K562 (cell line): ENCODE data around the gene CTH. TPM values are rescaled to one million over a fixed set of nuclear protein-coding genes. Genes with fewer than 3 reads are reported as not detected.

Experiments used
- JUND ChIP-seq, 2 experiments: IDR thresholded peaks; 2 replicates in 1 of 2; 3 replicates in 1 of 2; pipeline ENCODE4 v1.6.1; 2011; ENCODE audit warnings: borderline replicate concordance in 2 of 2, low read depth in 2 of 2, low read length in 2 of 2, improper control_type of control experiment in 1 of 2, missing biosample characterization in 1 of 2, missing genetic modification characterization in 1 of 2, missing genetic modification reagents in 1 of 2
- L3MBTL2 ChIP-seq: fragments of 450-650 bp; IDR thresholded peaks from 2 replicates; pipeline ENCODE4 v1.6.1; 2016; ENCODE audit warnings: mild to moderate bottlenecking, moderate library complexity
- NFE2 ChIP-seq: IDR thresholded peaks from 2 replicates; pipeline ENCODE4 v1.6.1; 2014; ENCODE audit warnings: antibody characterized with exemption, low read depth
- PCBP1 ChIP-seq: fragments of 200-400 bp; formaldehyde crosslinking; IDR thresholded peaks from 2 replicates; pipeline ENCODE4 v1.6.1; 2018; ENCODE audit warnings: mild to moderate bottlenecking, low read depth, low read length; ENCODE audit not compliant: poor library complexity, severe bottlenecking
- TEAD2 ChIP-seq: fragments of 450-650 bp; IDR thresholded peaks from 2 replicates; pipeline ENCODE4 v1.6.1; 2016; ENCODE audit warnings: missing genetic modification characterization, control low read depth, missing compliant biosample characterization
- polyA plus RNA-seq, 8 experiments: library from polyadenylated mRNA; depleted of rRNA in 4 of 8; stranded (reverse) in 5 of 8; unstranded in 3 of 8; fragments of >200 nt; fragmentation: Nextera tagmentation in 2 of 8; fragmentation: Illumina TruSeq in 1 of 8; extraction: Ambion mirVana in 2 of 8; extraction: Trizol in 1 of 8; gene quantifications; 2 replicates each; pipeline versions ENCODE4 v1.2.1 to v1.2.3, GENCODE V29; 2011 to 2014; ENCODE audit warnings: inconsistent platforms in 1 of 8, missing spikeins in 1 of 8
- total RNA-seq, 7 experiments: library from RNA; depleted of rRNA in 6 of 7; stranded (reverse); fragments of >200 nt in 6 of 7; fragmentation: Illumina TruSeq in 2 of 7; extraction: Trizol in 2 of 7; gene quantifications; 2 replicates each; pipeline versions ENCODE4 v1.2.1 to v1.2.3, GENCODE V29; 2011 to 2021; ENCODE audit warnings: low replicate concordance in 1 of 7
- TF ChIP-seq, protein P1 (sequence below): IDR thresholded peaks from 2 replicates; pipeline ENCODE4 v1.6.1; 2011; ENCODE audit not compliant: insufficient read length; ENCODE audit errors: extremely low read depth
- TF ChIP-seq, protein P2 (sequence below), 2 experiments: fragments of 450-650 bp in 1 of 2; sonication (generic) in 1 of 2; formaldehyde crosslinking in 1 of 2; IDR thresholded peaks in 1 of 2; conservative IDR thresholded peaks in 1 of 2; 2 replicates each; pipeline versions ENCODE4 v1.6.1 to v1.8.1; 2016 to 2023; ENCODE audit warnings: mild to moderate bottlenecking in 2 of 2, moderate library complexity in 2 of 2, inconsistent platforms in 1 of 2, missing genetic modification reagents in 1 of 2
- TF ChIP-seq, protein P3 (sequence below): fragments of 450-650 bp; IDR thresholded peaks from 2 replicates; pipeline ENCODE4 v1.6.1; 2016; ENCODE audit warnings: mild to moderate bottlenecking, moderate library complexity
- TF ChIP-seq, protein P4 (sequence below): fragments of 250-450 bp; sonication (Bioruptor Pico); IDR thresholded peaks from 2 replicates; pipeline ENCODE4 v1.8.0; 2021; ENCODE audit warnings: moderate library complexity, mild to moderate bottlenecking, inconsistent platforms

Gene CTH
- total and polyA plus RNA-seq, 9 of the 15 experiments (the other 6 are each of a cell fraction or from before 2014, with no cell fraction given), result 8.0 to 54.4 (median 30.9) TPM

DNA sequence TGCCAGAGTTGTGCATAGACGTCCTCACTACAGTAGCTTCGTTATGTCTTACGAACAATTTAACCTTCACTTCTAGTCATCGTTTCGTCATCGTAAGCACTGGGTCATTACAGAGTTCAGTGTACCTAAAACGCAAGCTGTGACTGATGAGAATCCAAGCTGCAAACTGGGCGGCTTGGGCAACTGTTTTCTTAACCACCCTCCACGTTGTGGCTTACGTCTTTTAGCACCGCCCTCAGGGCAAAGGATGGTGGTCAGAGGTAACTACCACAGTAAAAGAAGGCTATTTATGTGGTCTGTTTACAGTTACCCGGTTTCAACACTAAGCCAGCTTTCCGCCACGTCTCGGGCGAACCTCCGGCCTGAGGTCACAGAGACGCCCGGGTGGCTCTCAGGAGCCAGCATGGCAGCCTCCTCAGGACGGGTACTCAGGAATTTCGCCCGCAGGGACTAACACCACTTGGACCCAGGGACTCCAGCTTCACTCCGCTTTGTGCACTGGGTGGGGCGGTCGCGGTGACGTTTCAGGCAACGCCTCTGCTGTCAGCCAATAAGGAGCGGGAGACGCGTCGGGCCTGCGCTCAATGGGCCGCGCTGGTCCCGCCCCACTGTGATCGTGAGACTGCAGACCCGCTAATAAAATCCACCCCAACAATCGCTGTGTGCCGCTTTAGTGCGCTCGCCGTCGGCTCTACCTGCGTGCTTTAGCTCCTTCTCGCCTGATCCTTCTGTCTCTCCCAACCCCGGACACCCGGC, at the start of gene CTH (continued):
- TF ChIP-seq PCBP1, result no peak
- TF ChIP-seq, protein P1, sequence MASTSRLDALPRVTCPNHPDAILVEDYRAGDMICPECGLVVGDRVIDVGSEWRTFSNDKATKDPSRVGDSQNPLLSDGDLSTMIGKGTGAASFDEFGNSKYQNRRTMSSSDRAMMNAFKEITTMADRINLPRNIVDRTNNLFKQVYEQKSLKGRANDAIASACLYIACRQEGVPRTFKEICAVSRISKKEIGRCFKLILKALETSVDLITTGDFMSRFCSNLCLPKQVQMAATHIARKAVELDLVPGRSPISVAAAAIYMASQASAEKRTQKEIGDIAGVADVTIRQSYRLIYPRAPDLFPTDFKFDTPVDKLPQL, result peak; percentile 39
- TF ChIP-seq, protein P2, sequence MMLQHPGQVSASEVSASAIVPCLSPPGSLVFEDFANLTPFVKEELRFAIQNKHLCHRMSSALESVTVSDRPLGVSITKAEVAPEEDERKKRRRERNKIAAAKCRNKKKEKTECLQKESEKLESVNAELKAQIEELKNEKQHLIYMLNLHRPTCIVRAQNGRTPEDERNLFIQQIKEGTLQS (IDR thresholded peaks at IDR 0.05), result peak; percentile 84
- TF ChIP-seq, protein P2 (CRISPR knock-in tag; conservative IDR thresholded peaks at IDR 0.05), result peak; percentile 29; the same call in 1 of the 2 replicates
- peak; percentile 55; the same call in 1 of the 2 replicates for TF ChIP-seq JUND (IDR thresholded peaks at IDR 0.05; ENCODE audit: borderline replicate concordance, low read depth, low read length)
- peak; percentile 45; the same call in 2 of the 3 replicates for TF ChIP-seq JUND (tag; IDR thresholded peaks at IDR 0.05; ENCODE audit: borderline replicate concordance, low read depth, low read length)
- no peak for TF ChIP-seq TEAD2 (tag)
- TF ChIP-seq, protein P3, sequence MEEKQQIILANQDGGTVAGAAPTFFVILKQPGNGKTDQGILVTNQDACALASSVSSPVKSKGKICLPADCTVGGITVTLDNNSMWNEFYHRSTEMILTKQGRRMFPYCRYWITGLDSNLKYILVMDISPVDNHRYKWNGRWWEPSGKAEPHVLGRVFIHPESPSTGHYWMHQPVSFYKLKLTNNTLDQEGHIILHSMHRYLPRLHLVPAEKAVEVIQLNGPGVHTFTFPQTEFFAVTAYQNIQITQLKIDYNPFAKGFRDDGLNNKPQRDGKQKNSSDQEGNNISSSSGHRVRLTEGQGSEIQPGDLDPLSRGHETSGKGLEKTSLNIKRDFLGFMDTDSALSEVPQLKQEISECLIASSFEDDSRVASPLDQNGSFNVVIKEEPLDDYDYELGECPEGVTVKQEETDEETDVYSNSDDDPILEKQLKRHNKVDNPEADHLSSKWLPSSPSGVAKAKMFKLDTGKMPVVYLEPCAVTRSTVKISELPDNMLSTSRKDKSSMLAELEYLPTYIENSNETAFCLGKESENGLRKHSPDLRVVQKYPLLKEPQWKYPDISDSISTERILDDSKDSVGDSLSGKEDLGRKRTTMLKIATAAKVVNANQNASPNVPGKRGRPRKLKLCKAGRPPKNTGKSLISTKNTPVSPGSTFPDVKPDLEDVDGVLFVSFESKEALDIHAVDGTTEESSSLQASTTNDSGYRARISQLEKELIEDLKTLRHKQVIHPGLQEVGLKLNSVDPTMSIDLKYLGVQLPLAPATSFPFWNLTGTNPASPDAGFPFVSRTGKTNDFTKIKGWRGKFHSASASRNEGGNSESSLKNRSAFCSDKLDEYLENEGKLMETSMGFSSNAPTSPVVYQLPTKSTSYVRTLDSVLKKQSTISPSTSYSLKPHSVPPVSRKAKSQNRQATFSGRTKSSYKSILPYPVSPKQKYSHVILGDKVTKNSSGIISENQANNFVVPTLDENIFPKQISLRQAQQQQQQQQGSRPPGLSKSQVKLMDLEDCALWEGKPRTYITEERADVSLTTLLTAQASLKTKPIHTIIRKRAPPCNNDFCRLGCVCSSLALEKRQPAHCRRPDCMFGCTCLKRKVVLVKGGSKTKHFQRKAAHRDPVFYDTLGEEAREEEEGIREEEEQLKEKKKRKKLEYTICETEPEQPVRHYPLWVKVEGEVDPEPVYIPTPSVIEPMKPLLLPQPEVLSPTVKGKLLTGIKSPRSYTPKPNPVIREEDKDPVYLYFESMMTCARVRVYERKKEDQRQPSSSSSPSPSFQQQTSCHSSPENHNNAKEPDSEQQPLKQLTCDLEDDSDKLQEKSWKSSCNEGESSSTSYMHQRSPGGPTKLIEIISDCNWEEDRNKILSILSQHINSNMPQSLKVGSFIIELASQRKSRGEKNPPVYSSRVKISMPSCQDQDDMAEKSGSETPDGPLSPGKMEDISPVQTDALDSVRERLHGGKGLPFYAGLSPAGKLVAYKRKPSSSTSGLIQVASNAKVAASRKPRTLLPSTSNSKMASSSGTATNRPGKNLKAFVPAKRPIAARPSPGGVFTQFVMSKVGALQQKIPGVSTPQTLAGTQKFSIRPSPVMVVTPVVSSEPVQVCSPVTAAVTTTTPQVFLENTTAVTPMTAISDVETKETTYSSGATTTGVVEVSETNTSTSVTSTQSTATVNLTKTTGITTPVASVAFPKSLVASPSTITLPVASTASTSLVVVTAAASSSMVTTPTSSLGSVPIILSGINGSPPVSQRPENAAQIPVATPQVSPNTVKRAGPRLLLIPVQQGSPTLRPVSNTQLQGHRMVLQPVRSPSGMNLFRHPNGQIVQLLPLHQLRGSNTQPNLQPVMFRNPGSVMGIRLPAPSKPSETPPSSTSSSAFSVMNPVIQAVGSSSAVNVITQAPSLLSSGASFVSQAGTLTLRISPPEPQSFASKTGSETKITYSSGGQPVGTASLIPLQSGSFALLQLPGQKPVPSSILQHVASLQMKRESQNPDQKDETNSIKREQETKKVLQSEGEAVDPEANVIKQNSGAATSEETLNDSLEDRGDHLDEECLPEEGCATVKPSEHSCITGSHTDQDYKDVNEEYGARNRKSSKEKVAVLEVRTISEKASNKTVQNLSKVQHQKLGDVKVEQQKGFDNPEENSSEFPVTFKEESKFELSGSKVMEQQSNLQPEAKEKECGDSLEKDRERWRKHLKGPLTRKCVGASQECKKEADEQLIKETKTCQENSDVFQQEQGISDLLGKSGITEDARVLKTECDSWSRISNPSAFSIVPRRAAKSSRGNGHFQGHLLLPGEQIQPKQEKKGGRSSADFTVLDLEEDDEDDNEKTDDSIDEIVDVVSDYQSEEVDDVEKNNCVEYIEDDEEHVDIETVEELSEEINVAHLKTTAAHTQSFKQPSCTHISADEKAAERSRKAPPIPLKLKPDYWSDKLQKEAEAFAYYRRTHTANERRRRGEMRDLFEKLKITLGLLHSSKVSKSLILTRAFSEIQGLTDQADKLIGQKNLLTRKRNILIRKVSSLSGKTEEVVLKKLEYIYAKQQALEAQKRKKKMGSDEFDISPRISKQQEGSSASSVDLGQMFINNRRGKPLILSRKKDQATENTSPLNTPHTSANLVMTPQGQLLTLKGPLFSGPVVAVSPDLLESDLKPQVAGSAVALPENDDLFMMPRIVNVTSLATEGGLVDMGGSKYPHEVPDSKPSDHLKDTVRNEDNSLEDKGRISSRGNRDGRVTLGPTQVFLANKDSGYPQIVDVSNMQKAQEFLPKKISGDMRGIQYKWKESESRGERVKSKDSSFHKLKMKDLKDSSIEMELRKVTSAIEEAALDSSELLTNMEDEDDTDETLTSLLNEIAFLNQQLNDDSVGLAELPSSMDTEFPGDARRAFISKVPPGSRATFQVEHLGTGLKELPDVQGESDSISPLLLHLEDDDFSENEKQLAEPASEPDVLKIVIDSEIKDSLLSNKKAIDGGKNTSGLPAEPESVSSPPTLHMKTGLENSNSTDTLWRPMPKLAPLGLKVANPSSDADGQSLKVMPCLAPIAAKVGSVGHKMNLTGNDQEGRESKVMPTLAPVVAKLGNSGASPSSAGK, result no peak
- 0 out of 2 replicates have a peak, but pooled peaks have one; percentile 1 for TF ChIP-seq NFE2
- TF ChIP-seq, protein P4, sequence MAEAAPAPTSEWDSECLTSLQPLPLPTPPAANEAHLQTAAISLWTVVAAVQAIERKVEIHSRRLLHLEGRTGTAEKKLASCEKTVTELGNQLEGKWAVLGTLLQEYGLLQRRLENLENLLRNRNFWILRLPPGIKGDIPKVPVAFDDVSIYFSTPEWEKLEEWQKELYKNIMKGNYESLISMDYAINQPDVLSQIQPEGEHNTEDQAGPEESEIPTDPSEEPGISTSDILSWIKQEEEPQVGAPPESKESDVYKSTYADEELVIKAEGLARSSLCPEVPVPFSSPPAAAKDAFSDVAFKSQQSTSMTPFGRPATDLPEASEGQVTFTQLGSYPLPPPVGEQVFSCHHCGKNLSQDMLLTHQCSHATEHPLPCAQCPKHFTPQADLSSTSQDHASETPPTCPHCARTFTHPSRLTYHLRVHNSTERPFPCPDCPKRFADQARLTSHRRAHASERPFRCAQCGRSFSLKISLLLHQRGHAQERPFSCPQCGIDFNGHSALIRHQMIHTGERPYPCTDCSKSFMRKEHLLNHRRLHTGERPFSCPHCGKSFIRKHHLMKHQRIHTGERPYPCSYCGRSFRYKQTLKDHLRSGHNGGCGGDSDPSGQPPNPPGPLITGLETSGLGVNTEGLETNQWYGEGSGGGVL (CRISPR knock-in tag), result no peak
- TF ChIP-seq L3MBTL2, result peak; percentile 49; the same call in 1 of the 2 replicates
